Parathyroid adenoma (tissue), 2 donors: ENCODE results near the gene CTLA4.

Experiments
- H2AFZ ChIP-seq: fragments of 300-600 bp; sonication (generic); one replicate; pipeline ENCODE4 v1.7.0; 2017; ENCODE audit warnings: antibody characterized with exemption, mild to moderate bottlenecking
- H3K27ac ChIP-seq: fragments of 300-600 bp; sonication (generic); one replicate; pipeline ENCODE4 v1.7.0; 2017
- H3K27me3 ChIP-seq: fragments of 300-600 bp; sonication (generic); one replicate; pipeline ENCODE4 v1.7.0; 2017; ENCODE audit warnings: low read length; ENCODE audit not compliant: control insufficient read depth, insufficient read depth
- H3K36me3 ChIP-seq: fragments of 300-600 bp; sonication (generic); one replicate; pipeline ENCODE4 v1.7.0; 2017; ENCODE audit warnings: low read length; ENCODE audit not compliant: control insufficient read depth, insufficient read depth
- H3K4me1 ChIP-seq: fragments of 300-600 bp; sonication (generic); one replicate; pipeline ENCODE4 v1.7.0; 2017; ENCODE audit warnings: control low read depth
- H3K4me2 ChIP-seq: fragments of 300-600 bp; sonication (generic); one replicate; pipeline ENCODE4 v1.7.0; 2017; ENCODE audit warnings: low read length
- H3K4me3 ChIP-seq: fragments of 300-600 bp; sonication (generic); one replicate; pipeline ENCODE4 v1.7.0; 2017; ENCODE audit warnings: low read depth, low read length
- H3K79me2 ChIP-seq: fragments of 300-600 bp; sonication (generic); one replicate; pipeline ENCODE4 v1.7.0; 2017; ENCODE audit warnings: control low read depth
- H3K9ac ChIP-seq: fragments of 300-600 bp; sonication (generic); one replicate; pipeline ENCODE4 v1.7.0; 2017; ENCODE audit warnings: mild to moderate bottlenecking
- H3K9me3 ChIP-seq: fragments of 300-600 bp; sonication (generic); one replicate; pipeline ENCODE4 v1.7.0; 2017; ENCODE audit warnings: low read length; ENCODE audit not compliant: control insufficient read depth
- TF ChIP-seq, protein P1 (sequence below): fragments of 300-600 bp; sonication (generic); IDR thresholded peaks from one replicate; pipeline ENCODE4 v1.7.0; 2017; ENCODE audit warnings: antibody characterized with exemption, mild to moderate bottlenecking
- donor health status: primary hyperparathyroidism.

Gene CTLA4

DNA sequence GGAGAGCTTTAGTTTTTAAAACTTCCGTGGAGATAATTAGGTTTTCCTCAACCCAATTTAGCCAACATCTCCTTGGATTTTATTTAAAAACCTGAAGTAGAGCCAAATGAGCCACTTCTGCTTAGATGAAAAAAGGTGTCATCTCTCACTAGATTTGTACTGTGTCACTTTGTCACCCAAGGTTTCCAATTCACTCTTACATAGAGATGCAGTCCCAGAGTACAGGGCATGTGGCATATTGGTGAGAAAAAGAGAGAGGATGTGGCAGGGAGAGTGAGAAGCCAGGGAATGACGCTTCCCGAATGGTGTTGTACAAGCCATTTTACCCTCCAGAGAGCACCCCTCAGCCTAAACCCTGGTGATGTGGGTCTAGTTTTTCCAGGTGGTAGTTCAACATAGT, 44.4 kb upstream of the CTLA4 start:
- Histone ChIP-seq H3K4me2 (no peak overlapping the region), H2AFZ (no peak overlapping the region), H3K79me2 (no peaks in the 10 kb centered on the region), H3K36me3 (no peaks in the 10 kb centered on the region), H3K9me3 (no peaks in the 10 kb centered on the region), H3K27me3 (no peaks in the 10 kb centered on the region), H3K4me1 (no peaks in the 10 kb centered on the region), H3K9ac (no peak overlapping the region), H3K4me3 (no peak overlapping the region), H3K27ac (no peak overlapping the region)
- TF ChIP-seq, protein P1, sequence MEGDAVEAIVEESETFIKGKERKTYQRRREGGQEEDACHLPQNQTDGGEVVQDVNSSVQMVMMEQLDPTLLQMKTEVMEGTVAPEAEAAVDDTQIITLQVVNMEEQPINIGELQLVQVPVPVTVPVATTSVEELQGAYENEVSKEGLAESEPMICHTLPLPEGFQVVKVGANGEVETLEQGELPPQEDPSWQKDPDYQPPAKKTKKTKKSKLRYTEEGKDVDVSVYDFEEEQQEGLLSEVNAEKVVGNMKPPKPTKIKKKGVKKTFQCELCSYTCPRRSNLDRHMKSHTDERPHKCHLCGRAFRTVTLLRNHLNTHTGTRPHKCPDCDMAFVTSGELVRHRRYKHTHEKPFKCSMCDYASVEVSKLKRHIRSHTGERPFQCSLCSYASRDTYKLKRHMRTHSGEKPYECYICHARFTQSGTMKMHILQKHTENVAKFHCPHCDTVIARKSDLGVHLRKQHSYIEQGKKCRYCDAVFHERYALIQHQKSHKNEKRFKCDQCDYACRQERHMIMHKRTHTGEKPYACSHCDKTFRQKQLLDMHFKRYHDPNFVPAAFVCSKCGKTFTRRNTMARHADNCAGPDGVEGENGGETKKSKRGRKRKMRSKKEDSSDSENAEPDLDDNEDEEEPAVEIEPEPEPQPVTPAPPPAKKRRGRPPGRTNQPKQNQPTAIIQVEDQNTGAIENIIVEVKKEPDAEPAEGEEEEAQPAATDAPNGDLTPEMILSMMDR: no peak

DNA sequence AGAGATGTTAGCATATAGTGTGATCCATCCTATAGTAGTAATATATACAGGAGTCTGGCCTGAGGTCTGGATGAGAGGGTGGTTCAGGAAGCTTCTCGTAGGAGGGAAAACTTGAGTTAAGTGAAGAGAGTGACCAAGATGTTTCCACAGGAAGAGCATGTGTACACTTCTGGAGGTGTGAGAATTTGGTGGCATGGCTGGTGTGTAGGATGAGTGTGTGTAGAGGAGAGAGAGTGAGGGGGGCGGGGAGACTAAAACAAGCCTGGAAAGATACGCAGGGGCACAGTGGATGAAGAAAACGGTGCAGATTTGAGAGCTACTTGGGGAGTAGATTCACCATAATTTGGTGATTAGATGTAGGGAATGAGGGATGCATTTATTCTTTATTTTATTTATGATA, 43.5 kb upstream of the CTLA4 start:
- no peak overlapping the region for H2AFZ ChIP-seq
- no peak overlapping the region for H3K27ac ChIP-seq
- TF ChIP-seq, protein P1: no peak
- no peak overlapping the region for H3K9ac ChIP-seq
- no peaks in the 10 kb centered on the region for H3K9me3 ChIP-seq
- no peaks in the 10 kb centered on the region for H3K27me3 ChIP-seq
- no peak overlapping the region for H3K4me2 ChIP-seq
- no peaks in the 10 kb centered on the region for H3K79me2 ChIP-seq
- no peaks in the 10 kb centered on the region for H3K36me3 ChIP-seq
- no peaks in the 10 kb centered on the region for H3K4me1 ChIP-seq
- H3K4me3 ChIP-seq: no peak overlapping the region

DNA sequence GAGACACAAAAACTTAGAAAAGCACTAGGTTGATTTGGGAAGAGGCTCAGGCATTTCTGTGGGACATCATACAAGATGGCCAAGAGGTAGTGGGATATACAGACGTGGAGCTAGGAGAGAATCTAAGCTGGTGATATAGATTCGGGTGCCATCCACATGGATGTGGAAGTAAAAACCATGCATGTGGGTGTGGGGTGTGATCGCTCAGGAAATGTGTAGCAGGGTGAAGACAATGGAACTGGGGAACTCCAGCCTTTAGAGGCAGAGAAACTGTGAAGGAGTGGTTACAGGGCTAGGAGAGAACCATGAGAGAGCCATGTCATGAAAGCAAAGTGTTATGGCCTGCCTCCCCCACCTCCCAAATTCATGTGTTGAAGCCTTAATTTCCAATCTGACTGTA, 43.0 kb upstream of the CTLA4 start:
- Histone ChIP-seq H3K4me3 (no peak overlapping the region), H3K4me2 (no peak overlapping the region), H2AFZ (no peak overlapping the region), H3K9me3 (no peaks in the 10 kb centered on the region), H3K79me2 (no peaks in the 10 kb centered on the region), H3K9ac (no peak overlapping the region), H3K36me3 (no peaks in the 10 kb centered on the region), H3K4me1 (no peaks in the 10 kb centered on the region), H3K27me3 (no peaks in the 10 kb centered on the region), H3K27ac (no peak overlapping the region)
- TF ChIP-seq, protein P1: no peak

DNA sequence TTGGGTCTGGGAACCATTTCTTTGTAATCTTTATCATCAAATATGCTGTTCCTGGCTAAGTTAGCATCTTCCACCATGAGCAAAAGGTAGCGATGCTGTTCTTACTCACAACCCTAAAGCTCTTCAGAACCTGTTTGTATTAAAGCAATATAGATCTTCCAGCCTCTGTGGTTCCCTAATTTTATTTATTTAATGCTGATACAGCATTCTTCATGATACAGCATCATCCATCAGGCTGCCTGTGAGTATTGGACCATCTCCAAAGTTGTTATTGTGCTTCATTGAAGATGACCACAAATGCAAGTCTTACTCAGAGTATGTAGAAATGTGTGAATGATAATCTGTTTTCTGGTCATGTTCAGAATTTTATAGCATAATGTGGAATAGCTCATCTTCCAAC, 40.9 kb upstream of the CTLA4 start:
- Histone ChIP-seq H2AFZ (no peak overlapping the region), H3K79me2 (no peaks in the 10 kb centered on the region), H3K27me3 (no peaks in the 10 kb centered on the region), H3K9me3 (no peaks in the 10 kb centered on the region), H3K4me3 (no peak overlapping the region), H3K4me2 (no peak overlapping the region), H3K9ac (no peak overlapping the region), H3K27ac (no peak overlapping the region), H3K36me3 (no peaks in the 10 kb centered on the region), H3K4me1 (no peaks in the 10 kb centered on the region)
- TF ChIP-seq, protein P1: no peak

DNA sequence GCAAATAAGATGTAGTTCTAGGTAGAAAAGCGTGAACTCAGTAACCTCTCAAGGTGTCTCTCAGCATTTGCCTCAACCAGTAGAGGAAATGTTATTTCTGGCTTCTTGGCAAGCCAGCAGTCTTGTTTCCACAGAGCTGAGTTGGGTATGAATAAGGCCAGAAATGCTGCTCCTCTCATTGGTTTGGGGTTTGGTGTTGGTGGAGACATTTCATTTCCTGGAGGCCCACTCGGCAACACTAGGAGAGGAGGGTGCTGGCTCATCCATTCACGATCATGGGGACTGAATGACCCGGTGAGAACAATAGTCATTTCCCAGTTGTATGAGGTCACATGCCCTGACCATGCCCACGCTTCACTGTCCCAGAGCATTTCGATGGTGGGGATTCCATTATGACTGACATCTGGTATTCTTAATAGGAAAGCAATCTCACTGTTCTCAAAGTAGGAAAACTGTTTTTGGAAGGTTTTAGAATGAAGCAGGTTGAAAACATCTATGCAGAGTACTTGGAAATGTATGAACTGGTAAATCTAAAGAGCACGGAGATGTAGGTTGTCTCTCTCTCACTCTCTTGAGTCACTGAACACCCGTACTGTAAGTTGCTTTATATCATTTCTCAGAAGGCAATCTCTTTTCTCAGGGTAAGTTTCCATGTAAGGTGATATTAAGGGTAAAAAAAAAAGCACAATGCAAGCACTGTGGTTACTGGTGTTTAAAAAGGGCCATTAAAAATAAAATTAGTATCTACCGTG, 37.1 kb upstream of the CTLA4 start:
- Histone ChIP-seq H3K9ac (no peak overlapping the region), H3K4me1 (no peaks in the 10 kb centered on the region), H3K27ac (no peak overlapping the region), H3K36me3 (no peaks in the 10 kb centered on the region), H3K27me3 (no peaks in the 10 kb centered on the region), H2AFZ (no peak overlapping the region), H3K9me3 (no peaks in the 10 kb centered on the region), H3K4me3 (no peak overlapping the region), H3K79me2 (no peaks in the 10 kb centered on the region), H3K4me2 (no peak overlapping the region)
- TF ChIP-seq, protein P1: no peak
